Mesendoderm (in vitro differentiated cells): ENCODE measurements around the gene S100A3.
"Not testable (repeated sequence)": the region's sequence is repeated elsewhere in the genome, so short reads cannot be mapped to it uniquely, and the experiment has no call there.

Source experiments
- DNase-seq: peaks from one replicate; pipeline ENCODE4 v3.0.0; 2013
- H2AK5ac ChIP-seq: 2 replicates; pipeline ENCODE4 v1.6.1; 2013; ENCODE audit warnings: low read length, inconsistent platforms
- H2BK120ac ChIP-seq: 2 replicates; pipeline ENCODE4 v1.6.1; 2013; ENCODE audit warnings: low read depth, mild to moderate bottlenecking, low read length, moderate library complexity, mixed read lengths
- H2BK15ac ChIP-seq: replicated peaks from 2 replicates; pipeline ENCODE4 v1.6.1; 2013; ENCODE audit warnings: low read depth, mild to moderate bottlenecking, moderate library complexity
- H2BK5ac ChIP-seq: 2 replicates; pipeline ENCODE4 v1.6.1; 2013; ENCODE audit warnings: low read length, inconsistent platforms
- H3K18ac ChIP-seq: 2 replicates; pipeline ENCODE4 v1.6.1; 2013; ENCODE audit warnings: mild to moderate bottlenecking, low read length, mixed read lengths
- H3K23ac ChIP-seq: one replicate; pipeline ENCODE4 v1.6.1; 2013; ENCODE audit warnings: low read length
- H3K27ac ChIP-seq: 2 replicates; pipeline ENCODE4 v1.5.1; 2013; ENCODE audit warnings: low read depth, mild to moderate bottlenecking, inconsistent platforms, low read length, moderate library complexity
- H3K27me3 ChIP-seq: 2 replicates; pipeline ENCODE4 v1.6.1; 2013; ENCODE audit warnings: low read length, control low read depth, mild to moderate bottlenecking, inconsistent platforms; ENCODE audit not compliant: insufficient read depth, poor library complexity
- H3K36me3 ChIP-seq: 2 replicates; pipeline ENCODE4 v1.6.1; 2013; ENCODE audit warnings: low read length, inconsistent platforms; ENCODE audit not compliant: control insufficient read depth, insufficient read depth
- H3K4ac ChIP-seq: one replicate; pipeline ENCODE4 v1.6.1; 2013; ENCODE audit warnings: low read depth, mild to moderate bottlenecking, low read length, moderate library complexity
- H3K4me1 ChIP-seq: 2 replicates; pipeline ENCODE4 v1.6.1; 2013; ENCODE audit warnings: low read depth, low read length, inconsistent platforms; ENCODE audit not compliant: control insufficient read depth
- H3K4me2 ChIP-seq: 2 replicates; pipeline ENCODE4 v1.6.1; 2013; ENCODE audit warnings: low read length
- H3K4me3 ChIP-seq: 2 replicates; pipeline ENCODE4 v1.5.1; 2013; ENCODE audit warnings: mild to moderate bottlenecking, low read length
- H3K56ac ChIP-seq: one replicate; pipeline ENCODE4 v1.6.1; 2013; ENCODE audit warnings: low read length
- H3K79me1 ChIP-seq: 2 replicates; pipeline ENCODE4 v1.6.1; 2013; ENCODE audit warnings: low read length, inconsistent platforms
- H3K79me2 ChIP-seq: 2 replicates; pipeline ENCODE4 v1.6.1; 2013; ENCODE audit warnings: mild to moderate bottlenecking, low read length; ENCODE audit not compliant: control insufficient read depth, insufficient read depth
- H3K9ac ChIP-seq: 2 replicates; pipeline ENCODE4 v1.6.1; 2013; ENCODE audit warnings: low read length, inconsistent platforms
- H4K5ac ChIP-seq: one replicate; pipeline ENCODE4 v1.6.1; 2013; ENCODE audit warnings: low read length
- H4K8ac ChIP-seq: one replicate; pipeline ENCODE4 v1.6.1; 2013; ENCODE audit warnings: low read depth, mild to moderate bottlenecking, control low read depth, low read length, moderate library complexity
- WGBS: extraction: QIAGEN DNeasy Blood & Tissue Kit; methylation state at CpG from one replicate; pipeline ENCODE4 v1.1.7; 2013; ENCODE audit warnings: low lambda C conversion rate, missing lambda C conversion rate; ENCODE audit not compliant: insufficient coverage; ENCODE audit errors: extremely low coverage; 5-methylcytosine and 5-hydroxymethylcytosine counted together

S100A3 gene

DNA sequence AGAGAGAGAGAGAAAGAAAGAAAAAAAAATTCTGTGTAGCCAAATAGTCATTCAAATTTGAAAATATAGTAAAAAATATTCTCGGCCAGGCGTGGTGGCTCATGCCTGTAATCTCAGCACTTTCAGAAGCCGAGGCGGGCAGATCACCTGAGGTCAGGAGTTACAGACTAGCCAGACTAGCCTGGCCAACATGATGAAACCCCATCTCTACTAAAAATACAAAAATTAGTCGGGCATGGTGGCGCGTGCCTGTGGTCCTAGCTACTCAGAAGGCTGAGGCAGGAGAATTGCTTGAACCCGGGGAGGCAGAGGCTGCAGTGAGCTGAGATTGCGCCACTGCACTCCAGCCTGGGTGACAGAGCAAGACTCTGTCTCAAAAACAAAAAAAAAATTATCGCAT is 39.0 kb upstream of the S100A3 start:
- WGBS: no CpG with 5 or more reads among the region's 10 CpGs
- not testable (repeated sequence) for H3K36me3 ChIP-seq, H4K8ac ChIP-seq

DNA sequence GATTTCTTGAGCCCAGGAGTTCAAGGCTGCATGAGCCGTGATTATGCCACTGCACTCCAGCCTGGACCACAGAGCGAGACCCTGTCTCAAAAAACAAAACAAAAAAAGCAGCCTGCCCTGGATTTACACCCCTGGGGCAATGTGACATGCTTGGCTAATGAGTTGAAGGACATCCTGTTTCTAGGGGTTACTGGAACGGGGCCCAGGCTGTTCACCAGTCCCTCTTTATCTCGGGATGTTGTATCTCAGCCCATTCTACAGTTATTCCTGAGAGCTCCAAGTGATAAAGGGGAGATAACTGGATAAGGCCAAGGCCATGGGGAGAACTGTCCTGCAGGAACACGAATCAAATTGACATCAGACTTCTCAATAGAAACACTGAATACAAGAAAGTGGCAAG is 38.3 kb upstream of the S100A3 start:
- Histone ChIP-seq H3K36me3 (no peaks in the 10 kb centered on the region), H3K27me3 (no peaks in the 10 kb centered on the region), H2BK120ac (no peak overlapping the region), H3K27ac (no peak overlapping the region), H3K79me2 (no peaks in the 10 kb centered on the region), H2BK5ac (no peak overlapping the region), H4K5ac (no peak overlapping the region), H3K23ac (no peak overlapping the region), H3K9ac (no peak overlapping the region), H2AK5ac (no peak overlapping the region), H3K79me1 (no peaks in the 10 kb centered on the region), H3K18ac (no peak overlapping the region), H3K4me3 (no peak overlapping the region), H3K56ac (no peak overlapping the region), H4K8ac (no peak overlapping the region), H3K4me1 (no peaks in the 10 kb centered on the region), H3K4me2 (no peak overlapping the region), H3K4ac (no peak overlapping the region), H2BK15ac (no peak overlapping the region)
- WGBS: no CpG with 5 or more reads among the region's 5 CpGs
- DNase-seq: peak; percentile 84

More for the DNA sequence above, 39.0 kb upstream of the S100A3 start:
- H2BK15ac ChIP-seq, H3K4me3 ChIP-seq, H2BK5ac ChIP-seq, H3K9ac ChIP-seq, H3K27ac ChIP-seq, H3K79me1 ChIP-seq, H3K4ac ChIP-seq, H4K5ac ChIP-seq, H2BK120ac ChIP-seq, H3K18ac ChIP-seq, H3K23ac ChIP-seq, H3K27me3 ChIP-seq, H2AK5ac ChIP-seq, H3K4me1 ChIP-seq, H3K79me2 ChIP-seq, DNase-seq, H3K56ac ChIP-seq, H3K4me2 ChIP-seq: not testable (repeated sequence)

DNA sequence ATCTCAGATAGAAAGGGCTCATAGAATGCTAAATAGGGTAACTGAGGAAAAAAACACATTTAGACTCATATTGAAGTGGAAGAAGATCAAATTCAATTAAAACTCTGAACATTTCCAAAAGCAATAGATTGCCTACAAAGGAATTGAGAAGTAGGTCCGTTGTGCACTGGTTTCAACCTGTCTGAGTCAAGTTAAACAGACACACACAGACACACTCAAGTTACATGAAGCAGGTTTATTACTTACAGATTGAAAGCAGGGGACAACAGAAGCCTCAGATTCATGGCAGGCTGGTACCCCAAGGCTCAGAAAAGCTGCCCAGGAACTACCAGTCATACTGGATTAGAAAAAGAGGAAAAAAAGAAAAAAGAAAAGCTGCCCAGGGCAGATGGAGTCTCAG is 37.3 kb upstream of the S100A3 start:
- H2BK15ac ChIP-seq: no peak overlapping the region
- no peak overlapping the region for H4K8ac ChIP-seq
- no peak overlapping the region for H4K5ac ChIP-seq
- no peak overlapping the region for H3K4me2 ChIP-seq
- H3K18ac ChIP-seq: peak overlapping the region; percentile 80
- no peak overlapping the region for H2BK5ac ChIP-seq
- no peak overlapping the region for H3K27ac ChIP-seq
- H3K4me3 ChIP-seq: no peak overlapping the region
- no peaks in the 10 kb centered on the region for H3K79me2 ChIP-seq
- H3K4ac ChIP-seq: no peak overlapping the region
- no peak overlapping the region for H3K23ac ChIP-seq
- H3K27me3 ChIP-seq: no peaks in the 10 kb centered on the region
- H2BK120ac ChIP-seq: no peak overlapping the region
- DNase-seq: no peak
- no peaks in the 10 kb centered on the region for H3K79me1 ChIP-seq
- H3K56ac ChIP-seq: no peak overlapping the region
- H3K9ac ChIP-seq: no peak overlapping the region
- WGBS: no CpG with 5 or more reads among the region's 1 CpG
- H3K4me1 ChIP-seq: no peaks in the 10 kb centered on the region
- no peak overlapping the region for H2AK5ac ChIP-seq
- H3K36me3 ChIP-seq: no peaks in the 10 kb centered on the region

DNA sequence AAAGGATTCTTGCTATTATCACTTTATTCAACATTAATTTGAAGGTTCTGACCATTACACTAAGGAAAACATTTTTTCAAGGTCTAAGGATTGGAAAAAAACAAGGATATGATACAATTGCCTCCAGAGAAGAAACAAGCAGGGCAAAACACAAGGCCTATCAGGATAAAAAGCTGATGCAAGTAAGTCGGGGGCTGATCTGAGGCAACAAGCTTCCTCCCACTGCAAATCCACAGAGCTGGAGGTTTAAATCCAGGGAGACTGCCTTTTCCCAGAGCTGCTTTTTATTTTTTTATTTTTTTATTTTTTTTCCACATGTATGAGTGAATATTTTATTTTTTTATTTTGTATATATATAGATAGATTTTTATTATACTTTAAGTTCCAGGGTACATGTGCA is 35.9 kb upstream of the S100A3 start:
- DNase-seq: no peak
- Histone ChIP-seq H3K27me3 (no peaks in the 10 kb centered on the region), H3K23ac (no peak overlapping the region), H3K36me3 (no peaks in the 10 kb centered on the region), H2AK5ac (no peak overlapping the region), H3K9ac (no peak overlapping the region), H3K56ac (no peak overlapping the region), H3K79me2 (no peaks in the 10 kb centered on the region), H3K79me1 (no peaks in the 10 kb centered on the region), H4K5ac (no peak overlapping the region), H3K4ac (peak overlapping the region; percentile 65), H3K4me1 (no peaks in the 10 kb centered on the region), H2BK15ac (no peak overlapping the region), H3K4me2 (no peak overlapping the region), H4K8ac (no peak overlapping the region), H2BK5ac (no peak overlapping the region), H3K18ac (no peak overlapping the region), H3K4me3 (no peak overlapping the region), H3K27ac (no peak overlapping the region), H2BK120ac (no peak overlapping the region)
- WGBS: no CpG with 5 or more reads among the region's 1 CpG

DNA sequence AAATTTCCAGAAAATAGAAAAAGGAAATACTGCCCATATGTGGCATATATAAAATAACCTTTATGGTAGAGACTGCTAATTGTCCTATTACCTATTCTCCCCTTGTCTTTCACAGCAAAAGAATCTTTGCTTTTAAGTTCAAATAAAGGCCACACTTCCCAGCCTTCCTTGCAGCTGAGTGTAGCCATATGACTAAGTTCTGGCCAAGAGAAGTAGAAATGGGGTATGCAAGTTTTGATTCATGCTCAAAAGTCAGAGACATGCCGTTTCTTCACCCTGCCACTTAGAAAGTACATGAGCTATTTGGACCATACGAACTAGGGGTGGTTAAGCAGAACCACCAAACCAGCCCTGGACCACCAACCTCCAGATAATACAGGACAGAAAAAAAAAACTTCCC is 34.9 kb upstream of the S100A3 start:
- WGBS: no CpG with 5 or more reads among the region's 2 CpGs
- Histone ChIP-seq H3K79me2 (no peaks in the 10 kb centered on the region), H2BK5ac (no peak overlapping the region), H3K27me3 (no peaks in the 10 kb centered on the region), H3K4me3 (no peak overlapping the region), H2AK5ac (no peak overlapping the region), H3K79me1 (no peaks in the 10 kb centered on the region), H3K23ac (no peak overlapping the region), H2BK120ac (no peak overlapping the region), H3K4me2 (no peak overlapping the region), H3K4ac (no peak overlapping the region), H2BK15ac (no peak overlapping the region), H4K8ac (no peak overlapping the region), H3K18ac (no peak overlapping the region), H3K36me3 (no peaks in the 10 kb centered on the region), H3K4me1 (peaks cover under 1% of the 10 kb centered on the region), H3K56ac (no peak overlapping the region), H3K27ac (no peak overlapping the region), H4K5ac (no peak overlapping the region), H3K9ac (no peak overlapping the region)
- no peak for DNase-seq

DNA sequence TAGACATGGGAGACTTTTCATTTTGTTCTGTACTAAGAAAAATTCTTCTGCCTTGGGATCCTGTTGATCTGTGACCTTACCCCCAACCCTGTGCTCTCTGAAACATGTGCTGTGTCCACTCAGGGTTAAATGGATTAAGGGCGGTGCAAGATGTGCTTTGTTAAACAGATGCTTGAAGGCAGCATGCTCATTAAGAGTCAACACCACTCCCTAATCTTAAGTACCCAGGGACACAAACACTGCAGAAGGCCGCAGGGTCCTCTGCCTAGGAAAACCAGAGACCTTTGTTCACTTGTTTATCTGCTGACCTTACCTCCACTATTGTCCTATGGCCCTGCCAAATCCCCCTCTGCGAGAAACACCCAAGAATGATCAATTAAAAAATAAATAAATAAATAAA is 34.5 kb upstream of the S100A3 start:
- not testable (repeated sequence) for H3K27me3 ChIP-seq, H3K27ac ChIP-seq, H3K4me2 ChIP-seq, H3K56ac ChIP-seq, H2BK15ac ChIP-seq, H3K36me3 ChIP-seq, H2AK5ac ChIP-seq, H3K79me2 ChIP-seq, H3K4me3 ChIP-seq, H4K8ac ChIP-seq, H3K18ac ChIP-seq, H3K9ac ChIP-seq, H3K79me1 ChIP-seq, H2BK5ac ChIP-seq, H2BK120ac ChIP-seq, H3K4me1 ChIP-seq, H3K4ac ChIP-seq, H4K5ac ChIP-seq, H3K23ac ChIP-seq, DNase-seq
- no CpG with 5 or more reads among the region's 3 CpGs for WGBS
